PFSK-1 (cell line): Measurements from ENCODE around the gene POLR1A.

Experiments
- FOXP2 ChIP-seq: optimal IDR thresholded peaks from 2 replicates; pipeline ENCODE3; 2011; ENCODE audit warnings: borderline replicate concordance, control low read depth, inconsistent platforms; ENCODE audit not compliant: insufficient read depth; ENCODE audit errors: extremely low read length, extremely low read depth
- POLR2AphosphoS5 ChIP-seq: IDR thresholded peaks from 2 replicates; pipeline ENCODE4 v1.6.1; 2012; ENCODE audit warnings: low read depth, mild to moderate bottlenecking, control low read depth, low read length, moderate library complexity
- SIN3A ChIP-seq: IDR thresholded peaks from 2 replicates; pipeline ENCODE4 v1.6.1; 2012; ENCODE audit warnings: mild to moderate bottlenecking, low read length, moderate library complexity, borderline replicate concordance; ENCODE audit not compliant: insufficient read depth
- TAF1 ChIP-seq: IDR thresholded peaks from 2 replicates; pipeline ENCODE4 v1.6.1; 2012; ENCODE audit warnings: low read length, control low read depth, borderline replicate concordance; ENCODE audit not compliant: insufficient read depth
- TF ChIP-seq, protein P1 (sequence below), 2 experiments: IDR thresholded peaks; 2 replicates each; pipeline versions ENCODE4 v1.6.1 to v1.8.0; 2011 to 2012; ENCODE audit warnings: low read depth in 2 of 2, low read length in 2 of 2, control low read depth in 1 of 2, inconsistent platforms in 1 of 2, mild to moderate bottlenecking in 1 of 2, moderate library complexity in 1 of 2; ENCODE audit not compliant: insufficient read depth in 1 of 2

The POLR1A gene

DNA sequence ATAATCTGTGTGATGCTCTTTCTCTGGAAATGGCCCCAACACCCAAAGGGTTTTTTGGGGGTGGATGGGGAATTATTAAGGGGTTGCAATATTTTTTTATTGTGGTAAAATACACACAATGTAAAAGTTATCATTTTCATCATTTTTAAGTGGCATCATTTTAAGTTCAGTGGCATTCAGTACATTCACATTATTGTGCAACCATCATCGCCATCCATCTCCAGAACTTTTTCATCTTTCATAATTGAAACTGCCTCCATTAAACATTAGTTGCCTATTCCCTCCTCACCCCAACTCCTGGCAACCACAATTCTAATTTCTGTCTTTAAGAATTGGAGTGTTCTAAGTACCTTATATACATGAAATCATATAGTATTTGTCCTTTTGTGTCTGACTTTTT lies 90.0 kb downstream of the POLR1A start:
- TF ChIP-seq TAF1 (no peak), POLR2AphosphoS5 (no peak), SIN3A (no peak)
- TF ChIP-seq, protein P1, sequence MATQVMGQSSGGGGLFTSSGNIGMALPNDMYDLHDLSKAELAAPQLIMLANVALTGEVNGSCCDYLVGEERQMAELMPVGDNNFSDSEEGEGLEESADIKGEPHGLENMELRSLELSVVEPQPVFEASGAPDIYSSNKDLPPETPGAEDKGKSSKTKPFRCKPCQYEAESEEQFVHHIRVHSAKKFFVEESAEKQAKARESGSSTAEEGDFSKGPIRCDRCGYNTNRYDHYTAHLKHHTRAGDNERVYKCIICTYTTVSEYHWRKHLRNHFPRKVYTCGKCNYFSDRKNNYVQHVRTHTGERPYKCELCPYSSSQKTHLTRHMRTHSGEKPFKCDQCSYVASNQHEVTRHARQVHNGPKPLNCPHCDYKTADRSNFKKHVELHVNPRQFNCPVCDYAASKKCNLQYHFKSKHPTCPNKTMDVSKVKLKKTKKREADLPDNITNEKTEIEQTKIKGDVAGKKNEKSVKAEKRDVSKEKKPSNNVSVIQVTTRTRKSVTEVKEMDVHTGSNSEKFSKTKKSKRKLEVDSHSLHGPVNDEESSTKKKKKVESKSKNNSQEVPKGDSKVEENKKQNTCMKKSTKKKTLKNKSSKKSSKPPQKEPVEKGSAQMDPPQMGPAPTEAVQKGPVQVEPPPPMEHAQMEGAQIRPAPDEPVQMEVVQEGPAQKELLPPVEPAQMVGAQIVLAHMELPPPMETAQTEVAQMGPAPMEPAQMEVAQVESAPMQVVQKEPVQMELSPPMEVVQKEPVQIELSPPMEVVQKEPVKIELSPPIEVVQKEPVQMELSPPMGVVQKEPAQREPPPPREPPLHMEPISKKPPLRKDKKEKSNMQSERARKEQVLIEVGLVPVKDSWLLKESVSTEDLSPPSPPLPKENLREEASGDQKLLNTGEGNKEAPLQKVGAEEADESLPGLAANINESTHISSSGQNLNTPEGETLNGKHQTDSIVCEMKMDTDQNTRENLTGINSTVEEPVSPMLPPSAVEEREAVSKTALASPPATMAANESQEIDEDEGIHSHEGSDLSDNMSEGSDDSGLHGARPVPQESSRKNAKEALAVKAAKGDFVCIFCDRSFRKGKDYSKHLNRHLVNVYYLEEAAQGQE (IDR thresholded peaks at IDR 0.05; ENCODE audit: insufficient read depth in 1 of 2, low read depth in 2 of 2, low read length in 2 of 2), result no peak

- no peak for TF ChIP-seq SIN3A
- TF ChIP-seq TAF1, result no peak
- TF ChIP-seq, protein P1 (IDR thresholded peaks at IDR 0.05; ENCODE audit: insufficient read depth in 1 of 2, low read depth in 2 of 2, low read length in 2 of 2), result no peak
- TF ChIP-seq FOXP2, result no peak
- TF ChIP-seq POLR2AphosphoS5, result no peak
These were observed 90.7 kb downstream of the POLR1A start for GRCh38 chr2:86015006-86015405.

- TF ChIP-seq TAF1, result no peak
- TF ChIP-seq FOXP2, result no peak
- TF ChIP-seq, protein P1 (IDR thresholded peaks at IDR 0.05; ENCODE audit: insufficient read depth in 1 of 2, low read depth in 2 of 2, low read length in 2 of 2), result no peak
- no peak for TF ChIP-seq SIN3A
- no peak for TF ChIP-seq POLR2AphosphoS5
These were observed 91.2 kb downstream of the POLR1A start for GRCh38 chr2:86014493-86014892.

- no peak for TF ChIP-seq TAF1
These were observed 93.5 kb downstream of the POLR1A start for GRCh38 chr2:86012007-86012712.

- TF ChIP-seq POLR2AphosphoS5, result no peak
- TF ChIP-seq, protein P1 (IDR thresholded peaks at IDR 0.05; ENCODE audit: insufficient read depth in 1 of 2, low read depth in 2 of 2, low read length in 2 of 2), result no peak
These were observed 94.2 kb downstream of the POLR1A start for GRCh38 chr2:86011449-86011941.
